Coronary artery (tissue), 2 donors: ENCODE results near the gene APRT.

Experiments
- DNase-seq: peaks from one replicate; pipeline ENCODE4 v3.0.0-alpha.2; 2017; ENCODE audit warnings: low spot score
- H3K27ac ChIP-seq, 2 donors: fragments of 200-600 bp; sonication (generic); one replicate each; pipeline ENCODE4 v1.5.1; 2016 to 2019
- H3K4me3 ChIP-seq: fragments of 200-600 bp; sonication (generic); 2 replicates; pipeline ENCODE4 v1.5.1; 2016; ENCODE audit warnings: mild to moderate bottlenecking, moderate library complexity
- CTCF ChIP-seq: fragments of 200-600 bp; sonication (generic); IDR thresholded peaks from one replicate; pipeline ENCODE4 v1.5.1; 2019; ENCODE audit warnings: antibody characterized with exemption

The APRT gene

GRCh38 chr16:88759976-88760350 lies 51.8 kb downstream of the APRT start:
- no peak for DNase-seq
- no peak for TF ChIP-seq CTCF
- H3K4me3 ChIP-seq = no peak overlapping the region
- no peak overlapping the region for H3K27ac ChIP-seq
